HG03066 (cell line): ENCODE measurements around the gene PLXNC1.

Experiments used
- ATAC-seq: cut with Tn5 transposase; IDR thresholded peaks from one replicate; pipeline ENCODE4 v1.9.1; 2021; ENCODE audit warnings: low read depth; ENCODE audit not compliant: unreplicated experiment

PLXNC1 gene

GRCh38 chr12:94133964-94134795 is 14.2 kb upstream of the PLXNC1 start:
- ATAC-seq, result peak; percentile 63

GRCh38 chr12:94135896-94136295 is 12.5 kb upstream of the PLXNC1 start:
- ATAC-seq, result no peak

GRCh38 chr12:94139816-94140215 is 8.6 kb upstream of the PLXNC1 start:
- no peak for ATAC-seq

GRCh38 chr12:94140556-94140955 is 7.8 kb upstream of the PLXNC1 start:
- no peak for ATAC-seq

GRCh38 chr12:94141004-94141764 is 7.2 kb upstream of the PLXNC1 start:
- ATAC-seq, result no peak

GRCh38 chr12:94141892-94142291 is 6.5 kb upstream of the PLXNC1 start:
- no peak for ATAC-seq

GRCh38 chr12:94143438-94143837 is 4.9 kb upstream of the PLXNC1 start:
- no peak for ATAC-seq

- no peak for ATAC-seq
Measured at GRCh38 chr12:94143951-94144350, 4.4 kb upstream of the PLXNC1 start.

- no peak for ATAC-seq
Measured at GRCh38 chr12:94144781-94145180, 3.6 kb upstream of the PLXNC1 start.

- ATAC-seq, result no peak
Measured at GRCh38 chr12:94145191-94145983, 3.0 kb upstream of the PLXNC1 start.

GRCh38 chr12:94146166-94146936 is 2.0 kb upstream of the PLXNC1 start:
- ATAC-seq, result no peak

GRCh38 chr12:94147387-94147990 is 888 bp upstream of the PLXNC1 start:
- ATAC-seq, result no peak

- peak; percentile 4 for ATAC-seq
Measured at GRCh38 chr12:94148739-94149118, 352 bp downstream of the PLXNC1 start.

- ATAC-seq, result peak; percentile 27
Measured at GRCh38 chr12:94149119-94149780, 873 bp downstream of the PLXNC1 start.

- ATAC-seq, result peak; percentile 9
Measured at GRCh38 chr12:94149781-94150239, 1.4 kb downstream of the PLXNC1 start.

GRCh38 chr12:94150240-94151121 is 2.1 kb downstream of the PLXNC1 start:
- ATAC-seq, result no peak

- no peak for ATAC-seq
Measured at GRCh38 chr12:94151582-94151981, 3.2 kb downstream of the PLXNC1 start.
